Choroid plexus epithelial cell (primary cell): ENCODE data around the gene SPON2.

Experiments
- DNase-seq: peaks from one replicate; pipeline ENCODE4 v3.0.0-alpha.2; 2010; ENCODE audit warnings: low read depth
- H3K4me3 ChIP-seq: 2 replicates; pipeline ENCODE4 v1.5.1; 2011; ENCODE audit warnings: low read depth, mild to moderate bottlenecking, control low read depth, low read length, moderate library complexity
- CTCF ChIP-seq: conservative IDR thresholded peaks from 2 replicates; pipeline ENCODE4 v1.5.1; 2011; ENCODE audit warnings: low read depth, mild to moderate bottlenecking, control low read depth, inconsistent platforms, low read length, moderate library complexity

Gene SPON2

GRCh38 chr4:1167244-1167949 is 5.0 kb downstream of the SPON2 start:
- DNase-seq = peak; percentile 90
- peak overlapping the region; percentile 54 for H3K4me3 ChIP-seq
- TF ChIP-seq CTCF = peak; percentile 86

- DNase-seq = peak; percentile 55
- no peak overlapping the region for H3K4me3 ChIP-seq
- TF ChIP-seq CTCF = no peak
Measured at GRCh38 chr4:1166509-1167243, 5.7 kb downstream of the SPON2 start.

- DNase-seq = no peak
- H3K4me3 ChIP-seq = no peak overlapping the region
- TF ChIP-seq CTCF = no peak
Measured at GRCh38 chr4:1164956-1165545, 7.3 kb downstream of the SPON2 start.

- H3K4me3 ChIP-seq = no peak overlapping the region
- TF ChIP-seq CTCF = no peak
- DNase-seq = no peak
Measured at GRCh38 chr4:1164444-1164843, 7.9 kb downstream of the SPON2 start.

GRCh38 chr4:1164040-1164439 is 8.3 kb downstream of the SPON2 start:
- TF ChIP-seq CTCF = no peak
- no peak for DNase-seq
- no peak overlapping the region for H3K4me3 ChIP-seq

GRCh38 chr4:1160351-1160750 is 12.0 kb downstream of the SPON2 start:
- DNase-seq = no peak
- TF ChIP-seq CTCF = no peak
- no peak overlapping the region for H3K4me3 ChIP-seq
